GM18526 (cell line): ENCODE measurements around the gene MEX3D.

Experiments used
- POLR2A ChIP-seq: IDR thresholded peaks from 3 replicates; pipeline ENCODE4 v1.6.1; 2011; ENCODE audit not compliant: insufficient read length; ENCODE audit errors: extremely low read depth

Gene MEX3D

GRCh38 chr19:1605236-1606137 lies 37.4 kb upstream of the MEX3D start, which contains the start of gene UQCR11:
UQCR11 (minus strand) TSS chr19:1605462; CDS start chr19:1605409, 53 bp downstream.
- peak; percentile 39 for TF ChIP-seq POLR2A

- no peak for TF ChIP-seq POLR2A
These were observed 34.1 kb upstream of the MEX3D start for GRCh38 chr19:1602091-1602707.

DNA sequence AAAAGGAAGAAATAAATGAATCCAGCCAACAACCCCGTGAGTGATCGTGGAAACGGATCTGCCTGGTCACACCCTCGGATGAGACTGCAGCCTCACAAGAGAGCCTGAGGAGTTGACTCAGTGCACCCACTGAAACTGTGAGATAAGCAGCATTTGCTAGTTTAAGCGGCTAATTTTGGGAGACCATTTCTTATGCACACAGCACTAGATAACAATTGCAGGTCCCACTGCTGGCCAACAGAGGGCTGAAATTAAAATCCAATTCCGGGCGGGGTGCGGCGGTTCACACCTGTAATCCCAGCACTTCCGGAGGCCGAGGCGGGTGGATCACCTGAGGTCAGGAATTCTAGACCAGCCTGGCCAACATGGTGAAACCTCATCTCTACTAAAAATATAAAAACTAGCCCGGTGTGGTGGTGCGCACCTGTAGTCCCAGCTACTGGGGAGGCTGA lies 33.5 kb upstream of the MEX3D start:
- no peak for TF ChIP-seq POLR2A

GRCh38 chr19:1599460-1599846 lies 31.3 kb upstream of the MEX3D start:
- TF ChIP-seq POLR2A = no peak

- no peak for TF ChIP-seq POLR2A
These were observed 30.8 kb upstream of the MEX3D start for GRCh38 chr19:1598777-1599459.

DNA sequence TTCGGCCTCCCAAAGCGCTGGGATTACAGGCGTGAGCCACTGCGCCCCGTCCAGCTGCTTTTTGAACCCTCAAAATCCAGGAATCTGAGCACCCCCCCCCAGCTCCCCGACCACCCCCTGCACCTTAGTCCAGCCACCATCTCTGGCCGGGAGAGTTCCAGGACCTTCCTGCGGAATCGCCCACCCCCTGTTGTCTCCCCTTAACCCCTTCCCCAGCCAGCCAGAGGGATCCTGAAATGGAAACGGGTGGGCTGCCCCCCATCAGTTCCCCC lies 25.3 kb upstream of the MEX3D start:
- no peak for TF ChIP-seq POLR2A

DNA sequence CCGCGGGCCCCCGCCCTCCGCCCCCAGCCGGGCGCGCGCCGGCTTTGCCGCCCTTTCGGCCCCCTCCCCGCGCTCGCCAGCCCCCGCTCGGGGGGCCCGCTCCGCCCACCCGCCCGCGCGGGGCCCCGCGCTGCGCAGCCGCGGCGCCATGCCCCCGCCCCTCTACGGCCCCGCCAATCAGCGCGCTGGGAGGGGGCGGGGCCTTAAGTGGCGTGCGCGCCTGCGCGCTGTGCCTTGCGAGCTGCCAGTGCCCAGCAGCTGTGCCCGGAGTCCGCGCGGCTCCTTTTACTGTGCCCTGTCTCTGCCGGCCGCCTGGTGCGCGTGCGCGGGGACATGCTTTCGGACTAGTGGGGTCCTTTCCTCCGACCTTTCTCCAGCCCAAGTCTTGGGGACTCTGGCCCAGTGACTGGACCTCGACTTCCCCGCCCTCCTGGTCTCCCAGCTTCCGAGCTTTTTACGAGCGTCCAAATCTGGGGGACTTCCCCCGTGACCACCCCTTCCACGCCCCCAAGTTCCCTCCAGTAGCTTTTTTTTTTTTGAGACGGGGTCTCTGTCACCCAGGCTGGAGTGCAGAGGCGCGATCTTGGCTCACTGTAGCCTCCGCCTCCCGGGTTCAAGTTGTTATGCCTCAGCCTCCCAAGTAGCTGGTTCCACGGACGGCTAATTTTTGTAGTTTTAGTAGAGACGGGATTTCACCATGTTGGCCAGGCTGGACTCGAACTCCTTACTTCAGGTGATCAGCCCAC lies 24.8 kb upstream of the MEX3D start, which contains the start of gene MBD3:
MBD3 (minus strand) TSS at position 111 of the 746 bp plus-strand sequence. CDS start 234 bp downstream, outside the sequence.
- TF ChIP-seq POLR2A = peak; percentile 76

- peak; percentile 91 for TF ChIP-seq POLR2A
These were observed 24.1 kb upstream of the MEX3D start for GRCh38 chr19:1592024-1592754.

DNA sequence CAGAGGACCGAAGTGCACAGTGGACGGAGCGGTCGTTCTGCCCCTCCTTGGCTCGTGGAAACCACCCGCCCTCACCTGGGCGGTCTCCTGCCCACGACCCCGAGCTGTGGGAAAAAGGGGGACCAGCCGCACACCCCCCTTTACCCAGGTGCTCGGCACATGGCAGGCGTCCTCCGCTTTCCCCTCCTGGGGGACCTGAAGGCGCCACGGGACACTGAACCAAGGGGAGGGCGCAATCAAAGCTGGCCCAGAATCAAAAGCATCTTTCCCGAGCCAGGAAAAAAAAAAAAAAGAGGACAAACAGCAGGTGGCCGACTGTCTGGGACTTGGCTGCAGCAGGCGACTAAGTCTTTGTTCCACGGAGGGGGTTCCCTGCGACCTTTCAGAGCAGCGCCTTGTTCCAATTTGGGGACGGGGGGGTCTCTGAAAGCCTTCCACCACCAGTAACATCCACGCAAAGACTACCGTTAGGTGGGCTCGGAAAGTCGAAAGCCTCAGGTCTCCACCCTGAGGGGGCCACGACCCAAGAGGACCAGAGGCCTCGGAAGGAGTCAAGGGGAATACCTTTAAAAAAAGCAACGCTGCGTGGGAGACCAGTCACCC lies 23.4 kb upstream of the MEX3D start:
- TF ChIP-seq POLR2A = no peak

GRCh38 chr19:1590641-1591397 lies 22.7 kb upstream of the MEX3D start:
- peak; percentile 26 for TF ChIP-seq POLR2A

DNA sequence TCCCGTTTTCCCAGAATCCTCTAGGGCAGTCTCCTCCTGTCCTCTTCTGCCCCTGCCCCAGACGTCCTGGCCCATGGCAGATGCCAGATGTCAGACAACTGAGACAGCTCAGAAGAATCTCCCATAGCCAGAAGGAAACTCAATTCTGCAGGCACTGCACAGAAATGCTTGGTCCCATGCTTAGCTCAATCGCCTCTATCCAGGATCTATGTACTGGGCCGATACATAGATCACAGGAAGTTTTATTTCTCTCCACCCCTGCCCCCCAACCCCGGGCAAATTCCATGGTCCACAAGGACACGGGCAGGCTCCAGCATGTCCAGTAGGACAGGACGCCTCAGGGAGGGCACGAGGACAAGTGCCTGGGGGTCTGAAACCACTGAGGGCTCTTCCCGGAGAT lies 19.7 kb upstream of the MEX3D start:
- no peak for TF ChIP-seq POLR2A

- TF ChIP-seq POLR2A = no peak
These were observed 17.1 kb upstream of the MEX3D start for GRCh38 chr19:1585243-1585580.

DNA sequence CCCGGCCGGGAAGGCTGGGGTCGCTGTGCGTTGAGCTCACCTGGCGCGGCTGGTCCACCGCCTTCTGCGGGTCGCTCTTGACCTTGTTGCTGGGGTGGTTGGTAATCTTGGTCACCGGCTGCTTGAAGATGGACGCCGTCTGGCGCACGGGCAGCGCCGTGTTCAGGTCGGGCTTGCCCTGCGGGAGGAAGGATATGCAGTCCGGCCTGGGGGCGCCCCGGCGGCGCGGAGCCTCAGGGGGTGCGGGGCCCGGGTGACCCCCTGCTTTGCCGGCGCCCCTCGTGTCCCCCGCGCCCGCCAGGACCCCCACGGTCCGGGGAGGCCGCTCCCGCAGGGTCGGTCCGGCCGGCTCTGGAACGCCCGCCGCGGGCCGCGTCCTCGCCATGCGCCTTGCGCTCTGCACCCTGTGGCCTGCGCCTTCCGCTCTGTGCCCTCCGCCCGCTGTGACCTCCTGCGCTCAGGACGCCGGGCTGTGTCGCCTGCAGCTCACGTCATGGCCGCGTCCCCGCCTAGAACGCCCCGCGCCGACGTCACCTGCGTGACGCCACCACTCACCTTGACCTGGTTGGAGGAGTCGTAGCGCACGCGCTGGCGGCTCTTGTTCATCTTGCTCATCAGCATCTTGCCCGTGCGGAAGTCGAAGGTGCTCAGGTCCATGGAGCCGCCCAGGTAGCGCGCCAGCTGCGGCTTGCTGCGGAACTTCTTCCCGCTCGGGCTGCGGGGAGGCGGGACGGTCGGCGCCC lies 16.5 kb upstream of the MEX3D start:
- no peak for TF ChIP-seq POLR2A
